NB4 (cell line): Measurements from ENCODE around the gene KIAA0040.

Source experiments
- DNase-seq: peaks from one replicate; pipeline ENCODE4 v3.0.0; 2010; ENCODE audit warnings: low read depth
- H3K4me3 ChIP-seq: one replicate; pipeline ENCODE4 v1.5.1; 2011; ENCODE audit warnings: mild to moderate bottlenecking, low read depth, low read length, moderate library complexity
- MYC ChIP-seq: IDR thresholded peaks from 2 replicates; pipeline ENCODE4 v1.6.1; 2011; ENCODE audit warnings: low read depth, low read length
- POLR2A ChIP-seq: IDR thresholded peaks from 2 replicates; pipeline ENCODE4 v1.6.1; 2011; ENCODE audit warnings: mild to moderate bottlenecking; ENCODE audit not compliant: insufficient read length; ENCODE audit errors: extremely low read depth
- TF ChIP-seq, protein P1 (sequence below): IDR thresholded peaks from 2 replicates; pipeline ENCODE4 v1.6.1; 2011; ENCODE audit warnings: low read depth, low read length
- TF ChIP-seq, protein P2 (sequence below): IDR thresholded peaks from one replicate; pipeline ENCODE4 v1.5.1; 2012; ENCODE audit warnings: low read depth, low read length

KIAA0040 gene

DNA sequence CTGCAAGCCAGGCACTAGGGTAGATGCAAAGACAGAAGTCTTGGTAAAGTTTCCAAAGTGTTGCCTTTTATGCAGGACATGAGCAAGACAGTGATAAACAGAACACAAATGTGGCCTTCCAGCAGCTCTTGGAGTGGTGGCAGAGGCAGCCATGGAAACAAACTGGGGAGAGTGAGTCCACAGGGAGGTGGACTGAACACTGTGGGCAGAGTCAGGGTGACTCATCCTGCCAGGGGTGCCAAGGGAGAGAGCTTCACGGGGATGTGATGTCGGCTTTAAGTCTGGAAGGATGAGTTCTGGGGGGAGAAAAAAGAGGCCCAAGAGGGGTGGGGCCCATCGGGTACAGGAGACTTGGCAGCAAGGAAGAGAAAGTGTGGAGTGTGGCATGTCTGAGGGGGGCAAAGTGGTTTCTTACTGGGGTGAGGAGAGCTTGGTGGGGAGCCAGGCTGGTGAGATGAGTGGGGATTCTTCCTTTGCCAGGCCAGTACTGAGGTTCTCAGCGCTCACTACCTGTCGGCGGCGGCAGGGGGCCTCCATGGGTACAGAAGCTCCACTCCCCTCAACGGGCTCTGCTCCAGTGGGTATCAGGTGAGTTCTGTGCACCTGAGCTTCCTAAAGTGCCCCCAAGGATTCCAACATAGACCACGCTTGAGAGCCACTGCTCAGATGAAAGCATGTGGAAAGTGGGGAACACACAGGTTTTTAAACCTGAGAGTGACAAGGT is 41.8 kb downstream of the KIAA0040 start:
- H3K4me3 ChIP-seq: no peak overlapping the region
- no peak for DNase-seq
- TF ChIP-seq POLR2A (no peak), MYC (no peak)
- TF ChIP-seq, protein P1, sequence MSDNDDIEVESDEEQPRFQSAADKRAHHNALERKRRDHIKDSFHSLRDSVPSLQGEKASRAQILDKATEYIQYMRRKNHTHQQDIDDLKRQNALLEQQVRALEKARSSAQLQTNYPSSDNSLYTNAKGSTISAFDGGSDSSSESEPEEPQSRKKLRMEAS: no peak
- TF ChIP-seq, protein P2, sequence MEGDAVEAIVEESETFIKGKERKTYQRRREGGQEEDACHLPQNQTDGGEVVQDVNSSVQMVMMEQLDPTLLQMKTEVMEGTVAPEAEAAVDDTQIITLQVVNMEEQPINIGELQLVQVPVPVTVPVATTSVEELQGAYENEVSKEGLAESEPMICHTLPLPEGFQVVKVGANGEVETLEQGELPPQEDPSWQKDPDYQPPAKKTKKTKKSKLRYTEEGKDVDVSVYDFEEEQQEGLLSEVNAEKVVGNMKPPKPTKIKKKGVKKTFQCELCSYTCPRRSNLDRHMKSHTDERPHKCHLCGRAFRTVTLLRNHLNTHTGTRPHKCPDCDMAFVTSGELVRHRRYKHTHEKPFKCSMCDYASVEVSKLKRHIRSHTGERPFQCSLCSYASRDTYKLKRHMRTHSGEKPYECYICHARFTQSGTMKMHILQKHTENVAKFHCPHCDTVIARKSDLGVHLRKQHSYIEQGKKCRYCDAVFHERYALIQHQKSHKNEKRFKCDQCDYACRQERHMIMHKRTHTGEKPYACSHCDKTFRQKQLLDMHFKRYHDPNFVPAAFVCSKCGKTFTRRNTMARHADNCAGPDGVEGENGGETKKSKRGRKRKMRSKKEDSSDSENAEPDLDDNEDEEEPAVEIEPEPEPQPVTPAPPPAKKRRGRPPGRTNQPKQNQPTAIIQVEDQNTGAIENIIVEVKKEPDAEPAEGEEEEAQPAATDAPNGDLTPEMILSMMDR: no peak

DNA sequence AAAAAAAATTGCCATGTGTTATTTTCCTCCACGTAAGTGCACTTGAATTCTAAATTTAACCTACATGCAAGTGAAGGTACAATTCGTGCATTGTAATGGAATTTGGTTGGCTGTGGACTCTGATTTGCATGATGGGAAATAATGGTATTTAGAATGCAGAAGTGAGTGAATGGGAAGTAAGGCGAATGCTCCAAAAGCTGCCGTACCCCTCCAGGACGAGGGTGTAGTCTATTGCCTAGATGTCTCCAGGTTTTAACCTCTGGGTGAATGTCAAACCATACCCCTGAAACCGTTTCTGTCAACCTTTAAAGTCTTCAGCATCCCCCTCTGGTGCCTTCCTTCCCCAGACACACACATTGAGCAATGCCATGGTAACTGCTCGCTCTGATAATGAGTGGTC is 44.5 kb downstream of the KIAA0040 start:
- TF ChIP-seq, protein P1: no peak
- TF ChIP-seq, protein P2: no peak
- TF ChIP-seq MYC (no peak), POLR2A (no peak)
- no peak overlapping the region for H3K4me3 ChIP-seq
- no peak for DNase-seq

DNA sequence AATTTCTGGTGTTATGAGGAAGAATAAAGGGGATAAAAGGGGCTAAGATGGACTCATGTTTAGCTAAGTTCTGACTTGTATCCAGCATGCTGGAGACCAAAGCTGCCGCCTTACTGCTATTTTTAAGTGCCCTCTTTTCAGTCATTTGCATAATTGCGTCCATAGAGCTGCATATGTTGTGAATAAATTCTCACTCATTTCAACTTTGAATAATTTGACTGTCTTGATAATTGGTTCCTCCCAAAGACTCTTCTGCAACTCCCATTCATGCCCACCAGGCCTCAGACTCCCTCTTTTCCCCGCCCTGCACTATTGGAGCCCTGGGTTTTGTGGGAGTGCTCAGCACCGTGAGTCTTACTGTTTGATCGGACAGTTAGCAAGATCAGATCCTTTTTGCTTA is 45.0 kb downstream of the KIAA0040 start:
- no peak overlapping the region for H3K4me3 ChIP-seq
- TF ChIP-seq POLR2A (no peak), MYC (no peak)
- TF ChIP-seq, protein P1: no peak
- TF ChIP-seq, protein P2: no peak
- no peak for DNase-seq

DNA sequence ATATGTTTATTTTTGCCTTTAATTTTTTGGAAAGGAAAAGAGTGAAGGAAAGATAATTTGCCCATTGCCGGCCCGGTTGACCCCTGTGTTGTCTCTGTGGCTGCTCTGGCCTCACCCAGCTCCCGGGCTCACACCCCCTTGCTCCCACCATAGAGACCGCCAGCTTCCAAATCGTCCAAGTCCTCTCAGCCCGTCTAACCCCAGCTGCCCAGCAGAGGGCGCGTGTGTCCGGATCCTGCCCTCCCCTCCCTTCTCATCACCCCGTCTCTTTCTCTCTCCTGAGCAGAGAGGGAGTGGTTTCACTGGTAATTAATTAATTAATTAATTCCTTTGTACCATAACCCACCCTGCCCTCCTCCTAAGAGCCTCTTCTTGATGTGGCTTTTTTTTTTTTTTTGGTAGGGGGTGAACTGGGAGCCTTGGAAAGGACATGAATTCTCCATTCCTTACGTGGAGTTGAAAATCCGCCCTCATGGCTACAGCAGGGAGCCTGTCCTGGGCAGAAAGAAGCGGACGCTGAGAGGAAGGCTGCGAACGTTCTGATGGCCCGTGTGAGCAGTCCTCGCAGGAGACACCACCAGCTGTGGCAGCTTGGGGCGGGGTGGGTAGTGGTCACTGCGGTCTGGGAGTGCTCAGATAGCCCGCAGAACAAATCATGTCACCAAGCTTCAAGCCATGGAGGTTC is 45.9 kb downstream of the KIAA0040 start:
- no peak overlapping the region for H3K4me3 ChIP-seq
- peak; percentile 66 for DNase-seq
- no peak for TF ChIP-seq MYC
- TF ChIP-seq, protein P1: peak; percentile 45; the same call in 1 of the 2 replicates
- TF ChIP-seq POLR2A: no peak
- TF ChIP-seq, protein P2: peak; percentile 87

DNA sequence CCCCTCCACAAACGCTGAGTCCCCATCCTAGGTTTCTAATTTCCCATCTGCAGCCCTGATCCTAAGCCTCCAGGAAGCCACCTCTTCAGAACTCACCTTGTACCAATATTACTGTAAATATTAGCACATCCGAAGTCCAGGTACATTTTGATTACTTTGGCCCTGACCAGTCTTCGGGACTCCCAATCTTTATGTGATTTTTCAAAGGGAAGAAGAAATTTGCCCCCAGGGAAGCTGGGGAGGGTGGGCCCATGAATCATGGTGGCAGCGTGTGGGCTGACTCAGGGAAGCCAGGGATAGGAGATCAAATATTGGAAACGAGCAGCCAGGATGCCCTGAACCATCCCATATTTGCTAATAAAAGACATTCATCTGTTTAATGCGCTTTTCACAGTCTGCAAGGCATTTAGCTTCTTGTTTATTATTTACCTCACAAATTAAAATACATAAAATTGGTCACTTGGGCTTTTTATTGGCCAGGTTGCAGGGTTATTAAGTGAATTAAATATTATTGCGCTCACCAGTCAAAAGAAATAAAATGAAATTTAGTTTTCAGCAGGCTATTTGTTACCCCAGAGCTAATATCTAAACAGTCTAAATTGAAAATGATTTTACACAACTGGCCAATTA is 46.6 kb downstream of the KIAA0040 start:
- TF ChIP-seq, protein P2: no peak
- no peak for TF ChIP-seq POLR2A
- TF ChIP-seq, protein P1: no peak
- no peak for TF ChIP-seq MYC
- DNase-seq: no peak
- H3K4me3 ChIP-seq: no peak overlapping the region
